Measurements from ENCODE around the gene ANKAR. TPM values are rescaled to one million over a fixed set of nuclear protein-coding genes. Genes with fewer than 3 reads are reported as not detected.

ANKAR gene
- total and polyA plus RNA-seq, 2 of the 4 experiments (the other 2 are of a cell fraction): 0.96 to 2.2 TPM

DNA sequence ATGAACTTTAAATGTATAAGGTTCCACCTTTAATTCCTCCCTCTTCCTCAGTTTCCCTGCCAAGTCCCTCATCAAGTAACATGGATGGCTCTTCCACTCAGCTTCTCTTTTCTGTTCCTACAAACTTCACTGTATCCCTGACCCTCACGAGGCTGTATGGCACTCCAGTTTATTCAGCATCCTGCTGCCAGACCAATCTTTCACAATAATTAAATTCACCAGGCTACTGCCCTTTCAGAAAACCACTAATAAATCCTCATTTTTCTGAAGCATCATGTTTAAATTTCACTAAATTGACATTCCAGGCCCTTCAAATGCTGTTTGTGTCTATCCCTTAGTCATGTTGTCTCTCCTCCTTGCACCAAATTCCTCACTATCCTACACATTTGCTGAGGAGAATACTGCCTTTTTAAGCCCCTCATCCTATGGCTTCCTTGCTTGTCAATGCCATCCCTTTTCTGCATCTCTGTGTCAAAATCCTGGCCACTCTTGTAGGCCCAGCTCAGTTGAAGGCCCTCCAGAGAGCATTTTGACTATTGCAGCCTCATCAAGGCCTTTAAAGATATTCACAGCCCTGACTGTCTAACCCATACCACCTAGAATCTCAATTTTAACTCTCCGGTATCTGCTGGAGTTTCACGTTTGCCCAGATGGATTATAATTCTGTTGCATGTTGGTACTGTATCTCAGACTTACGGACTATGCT is 36.0 kb upstream of the ANKAR start:
- dilution Hi-C loops (cut with HindIII; ENCODE audit: low sequenced_read_pairs, unreplicated experiment) (no loop called here), intact Hi-C loops (cut with micrococcal nuclease) (no loop called here), in situ Hi-C loops (cut with MboI; ENCODE audit: low sequenced_read_pairs) (loop anchor here (10.0 kb wide), 1 partner anchor 164 kb away; no protein-coding TSS in a partner anchor)
- no peak; the same call in 1 of the 2 replicates for ATAC-seq (ENCODE audit: low read depth)
- H3K27me3 ChIP-seq (ENCODE audit: control insufficient read depth, insufficient read depth, low read length): no peaks in the 10 kb centered on the region
- H3K9me3 ChIP-seq (ENCODE audit: control insufficient read depth, insufficient read depth, low read length): no peaks in the 10 kb centered on the region
- no peak overlapping the region for H4K91ac ChIP-seq (ENCODE audit: insufficient read depth, low read depth, low read length)
- H4K20me1 ChIP-seq (ENCODE audit: insufficient read depth, low read length): no peaks in the 10 kb centered on the region
- H4K5ac ChIP-seq (ENCODE audit: low read depth, low read length): no peak overlapping the region
- no peaks in the 10 kb centered on the region for H3K36me3 ChIP-seq (ENCODE audit: control insufficient read depth, insufficient read depth, low read length)
- H3K56ac ChIP-seq (ENCODE audit: extremely low read depth, insufficient read depth, low read length): no peak overlapping the region
- H2BK15ac ChIP-seq (ENCODE audit: low read depth, low read length): no peak overlapping the region
- H3K27ac ChIP-seq (ENCODE audit: insufficient read depth, low read length): no peak overlapping the region
- H3K4ac ChIP-seq (ENCODE audit: low read depth, low read length): no peak overlapping the region
- ChIA-PET POLR2A (ENCODE audit: unreplicated experiment) (no interaction called here), CTCF (no interaction called here)
- TF ChIP-seq CHD1 (IDR thresholded peaks at IDR 0.05; ENCODE audit: low read depth, low read length) (no peak), FOS (IDR thresholded peaks at IDR 0.05; ENCODE audit: low read depth, low read length) (no peak), RAD21 (IDR thresholded peaks at IDR 0.05; ENCODE audit: low read length) (no peak), MXI1 (IDR thresholded peaks at IDR 0.05; ENCODE audit: borderline replicate concordance, low read depth, low read length) (no peak), NFE2L2 (IDR thresholded peaks at IDR 0.05; ENCODE audit: low read depth, low read length) (no peak), CTCF (conservative IDR thresholded peaks at IDR 0.05; ENCODE audit: low read depth, low read length) (no peak), MAZ (IDR thresholded peaks at IDR 0.05; ENCODE audit: borderline replicate concordance, low read depth, low read length) (no peak), RFX5 (IDR thresholded peaks at IDR 0.05; ENCODE audit: low read depth, low read length) (no peak), USF2 (IDR thresholded peaks at IDR 0.05; ENCODE audit: low read depth, low read length) (no peak), SMC3 (IDR thresholded peaks at IDR 0.05; ENCODE audit: low read depth, low read length) (no peak), MAFK (IDR thresholded peaks at IDR 0.05; ENCODE audit: low read depth, low read length) (no peak), CEBPB (IDR thresholded peaks at IDR 0.05; ENCODE audit: low read depth, low read length) (no peak), RCOR1 (IDR thresholded peaks at IDR 0.05; ENCODE audit: insufficient replicate concordance, low read length) (no peak), POLR2A (IDR thresholded peaks at IDR 0.05; ENCODE audit: low read depth, low read length) (no peak), BHLHE40 (IDR thresholded peaks at IDR 0.05; ENCODE audit: low read depth, low read length) (no peak)
- TF ChIP-seq, protein P1, sequence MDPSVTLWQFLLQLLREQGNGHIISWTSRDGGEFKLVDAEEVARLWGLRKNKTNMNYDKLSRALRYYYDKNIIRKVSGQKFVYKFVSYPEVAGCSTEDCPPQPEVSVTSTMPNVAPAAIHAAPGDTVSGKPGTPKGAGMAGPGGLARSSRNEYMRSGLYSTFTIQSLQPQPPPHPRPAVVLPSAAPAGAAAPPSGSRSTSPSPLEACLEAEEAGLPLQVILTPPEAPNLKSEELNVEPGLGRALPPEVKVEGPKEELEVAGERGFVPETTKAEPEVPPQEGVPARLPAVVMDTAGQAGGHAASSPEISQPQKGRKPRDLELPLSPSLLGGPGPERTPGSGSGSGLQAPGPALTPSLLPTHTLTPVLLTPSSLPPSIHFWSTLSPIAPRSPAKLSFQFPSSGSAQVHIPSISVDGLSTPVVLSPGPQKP (IDR thresholded peaks at IDR 0.05; ENCODE audit: borderline replicate concordance, low read depth, low read length): no peak
- no peak overlapping the region for H2BK20ac ChIP-seq (ENCODE audit: low read depth, low read length)
- no peak overlapping the region for H3K4me3 ChIP-seq (ENCODE audit: insufficient read depth, low read depth, low read length)
- no peak overlapping the region for H2AK5ac ChIP-seq (ENCODE audit: low read depth, low read length)
- no peaks in the 10 kb centered on the region for H3K79me1 ChIP-seq (ENCODE audit: low read depth in 1 of 2, low read length in 2 of 2)
- BruUV-seq (replicated peaks): no TSS peak
- H2AK9ac ChIP-seq (replicated peaks; ENCODE audit: low read depth, low read length, poor library complexity): no peak overlapping the region
- no peaks in the 10 kb centered on the region for H3K9me1 ChIP-seq (ENCODE audit: insufficient read depth, low read length)
- H2AFZ ChIP-seq (replicated peaks; ENCODE audit: low read length, poor library complexity): no peak overlapping the region
- no peak overlapping the region for H2BK5ac ChIP-seq (ENCODE audit: low read depth, low read length, poor library complexity, severe bottlenecking)
- no peak overlapping the region for H2BK120ac ChIP-seq (ENCODE audit: low read depth, low read length)
- H3K9ac ChIP-seq (ENCODE audit: low read depth, low read length): no peak overlapping the region
- H3K4me1 ChIP-seq (ENCODE audit: control insufficient read depth, insufficient read depth, low read length): no peaks in the 10 kb centered on the region; the same call in 1 of the 2 replicates
- H4K8ac ChIP-seq (ENCODE audit: low read depth in 2 of 2, low read length in 2 of 2): no peak overlapping the region
- H3K4me2 ChIP-seq (ENCODE audit: low read depth, low read length): no peak overlapping the region
- WGBS, 2 experiments (ENCODE audit: extremely low coverage in 2 of 2, insufficient read length in 1 of 2): 100% methylated on average over 1 of the region's 4 CpGs; no CpG with 5 or more reads in 1 of the 2 experiments
- DNase-seq: no peak
- H3K23ac ChIP-seq (ENCODE audit: low read depth, low read length): no peak overlapping the region
- H3K14ac ChIP-seq (replicated peaks; ENCODE audit: low read depth, low read length): no peak overlapping the region
- H3K18ac ChIP-seq (ENCODE audit: low read depth, low read length): no peak overlapping the region

All from IMR-90 (cell line).